Activated CD8-positive, alpha-beta memory T cell treated with anti-CD3 and anti-CD28 coated beads, Interleukin-2, amount 50 U/mL, for 4 hours (primary cell): ENCODE results near the gene TBPL1.
"Not testable (repeated sequence)": the region's sequence is repeated elsewhere in the genome, so short reads cannot be mapped to it uniquely, and the experiment has no call there.

Experiments
- DNase-seq: peaks from one replicate; pipeline ENCODE4 v3.0.0-alpha.2; 2020

The TBPL1 gene

DNA sequence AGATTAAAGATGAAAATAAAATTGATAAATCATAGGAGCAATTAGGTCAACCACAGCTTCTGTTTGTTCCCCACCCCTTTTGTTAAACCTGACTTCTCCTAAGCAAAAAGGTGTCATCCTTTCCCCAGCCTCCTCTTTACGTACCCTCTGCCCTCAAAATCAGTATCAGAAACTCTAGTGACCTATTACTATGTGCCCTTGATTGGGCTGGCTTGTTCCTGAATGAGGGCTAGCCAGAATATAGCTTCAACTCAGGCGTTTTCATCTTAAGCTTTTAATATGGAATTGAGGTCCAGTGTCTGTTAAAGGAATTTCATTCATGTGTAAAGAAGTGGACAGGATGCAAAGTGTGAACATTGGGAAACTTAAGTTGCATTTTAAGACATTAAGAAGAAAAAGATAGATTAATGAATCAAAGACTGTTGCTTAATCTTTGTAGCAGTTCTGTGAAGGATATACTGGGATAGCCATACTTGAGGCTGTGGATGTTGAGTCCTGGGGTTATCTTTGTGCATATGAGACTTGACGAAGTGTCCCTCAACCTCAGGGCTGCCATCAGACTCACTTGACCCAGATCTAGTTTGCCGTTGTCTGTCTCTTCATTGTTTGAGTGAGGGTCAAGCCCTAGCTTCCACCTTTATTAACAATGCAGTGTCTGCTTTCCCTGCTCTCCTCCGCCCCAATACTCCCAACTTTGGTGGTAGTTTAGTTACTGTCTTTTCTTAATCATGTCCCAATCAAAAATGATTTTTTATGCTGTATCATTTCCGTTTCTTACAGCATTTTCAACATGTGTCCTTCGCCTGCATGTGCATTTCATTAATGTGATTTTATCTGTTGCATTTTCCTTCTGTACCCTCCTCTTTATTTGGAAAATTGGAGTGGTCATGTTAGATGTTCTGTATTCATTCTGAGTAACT is 1.9 kb downstream of the TBPL1 start:
- no peak for DNase-seq

DNA sequence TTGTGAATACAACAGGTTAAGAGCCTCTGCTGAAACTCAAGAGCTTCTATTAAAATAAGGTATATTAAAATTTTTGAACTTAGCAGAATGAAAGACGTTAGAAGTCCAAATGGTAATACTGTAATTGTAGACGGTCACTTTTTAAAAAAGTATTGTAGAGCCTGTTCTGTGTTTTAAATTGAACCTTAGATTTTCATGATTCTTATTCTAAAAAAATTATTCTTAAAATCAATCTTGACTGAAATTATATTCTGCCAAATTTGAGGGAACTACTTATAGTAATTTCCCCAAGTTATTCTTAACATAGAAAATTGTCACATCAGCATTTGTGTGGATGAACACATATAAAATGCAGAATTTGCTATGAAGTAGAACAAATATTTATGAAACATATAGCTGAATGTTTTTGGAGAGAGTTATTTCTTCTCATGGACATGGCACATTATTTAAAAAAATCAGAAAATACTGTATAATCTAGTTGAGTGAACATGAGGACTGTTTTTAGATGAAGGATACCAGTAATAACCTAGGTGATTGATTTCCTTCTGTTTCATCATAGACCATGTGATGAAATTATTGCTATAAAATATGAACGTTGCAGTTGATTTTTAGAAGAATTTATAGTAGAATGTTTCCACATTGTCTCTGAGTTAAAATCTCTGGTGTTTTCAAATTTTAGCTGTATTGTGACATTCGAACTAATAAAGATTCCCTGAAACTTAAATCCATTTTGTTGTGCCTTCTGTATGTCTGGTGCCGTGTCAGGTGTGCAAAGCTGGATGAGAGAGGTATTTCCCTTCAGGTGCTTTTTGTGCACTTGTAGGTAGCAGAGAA is 2.8 kb downstream of the TBPL1 start:
- DNase-seq, result no peak

DNA sequence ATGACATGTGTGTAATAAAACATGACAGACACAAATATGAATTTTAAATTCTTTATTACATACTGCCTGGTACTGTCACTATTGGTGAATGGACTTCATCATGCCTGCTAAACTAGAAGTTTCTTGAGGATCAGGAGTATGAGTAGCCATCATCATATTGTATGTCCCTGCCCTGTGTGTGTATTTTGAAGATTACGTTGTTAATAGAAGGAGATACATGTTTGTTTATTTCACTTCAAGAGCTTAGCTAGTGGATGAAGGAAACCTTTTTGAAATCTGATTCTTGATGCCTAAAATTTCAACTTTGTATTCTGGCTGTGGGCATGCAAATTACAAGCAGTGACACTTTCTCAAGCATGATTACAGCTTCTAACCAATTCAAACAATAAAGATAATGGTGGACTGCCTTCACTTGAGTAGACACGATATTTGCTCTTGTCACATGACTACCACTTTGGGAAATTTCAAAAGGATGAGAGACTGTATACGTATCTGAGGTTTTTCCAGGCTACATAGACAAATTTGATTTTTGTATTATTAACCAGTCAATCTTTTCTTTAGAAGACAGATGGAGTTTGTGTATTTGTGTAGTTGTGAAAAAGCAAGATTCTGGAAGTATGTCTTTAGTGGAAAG is 3.5 kb downstream of the TBPL1 start:
- DNase-seq, result no peak

DNA sequence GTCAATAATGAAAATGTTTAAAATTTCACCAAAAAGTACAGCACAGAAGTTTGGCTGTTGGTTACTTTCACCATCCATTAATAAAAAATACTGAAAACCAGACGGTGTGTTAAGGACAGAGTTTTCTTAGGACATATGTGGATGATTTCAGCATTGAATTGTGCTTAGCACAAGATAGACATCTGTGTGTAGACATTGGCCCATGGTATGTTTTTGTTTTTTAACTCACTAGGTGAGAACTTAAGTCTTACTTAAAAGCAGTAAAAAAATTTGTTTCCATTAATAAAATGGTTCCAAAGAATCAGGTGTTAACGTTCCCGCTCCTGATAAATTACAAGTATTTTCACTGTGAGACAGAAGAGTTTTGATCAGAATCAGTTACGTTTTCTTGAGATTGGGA is 4.2 kb downstream of the TBPL1 start:
- no peak for DNase-seq

DNA sequence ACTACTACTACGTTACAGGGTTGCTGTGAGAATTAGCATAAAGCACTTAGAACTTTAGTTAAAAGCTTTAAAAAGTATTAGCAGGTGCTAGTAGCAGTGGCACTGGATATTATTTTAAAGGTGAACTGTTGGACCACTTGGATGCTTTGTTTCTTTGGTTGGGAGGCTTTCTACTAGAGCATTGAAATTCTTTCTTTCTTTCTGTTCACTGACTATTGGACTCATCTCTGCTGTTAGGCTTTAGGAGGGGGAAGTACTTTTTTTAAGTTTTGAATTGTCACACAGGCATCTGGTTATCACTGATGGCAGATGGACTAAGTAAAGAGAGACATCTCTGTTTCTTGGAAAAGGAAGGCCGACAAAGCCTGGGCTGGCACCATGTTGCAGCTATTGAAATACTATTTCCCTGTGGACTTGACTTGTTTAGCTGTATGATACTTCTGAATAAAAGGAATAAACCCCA is 4.8 kb downstream of the TBPL1 start:
- DNase-seq, result no peak

DNA sequence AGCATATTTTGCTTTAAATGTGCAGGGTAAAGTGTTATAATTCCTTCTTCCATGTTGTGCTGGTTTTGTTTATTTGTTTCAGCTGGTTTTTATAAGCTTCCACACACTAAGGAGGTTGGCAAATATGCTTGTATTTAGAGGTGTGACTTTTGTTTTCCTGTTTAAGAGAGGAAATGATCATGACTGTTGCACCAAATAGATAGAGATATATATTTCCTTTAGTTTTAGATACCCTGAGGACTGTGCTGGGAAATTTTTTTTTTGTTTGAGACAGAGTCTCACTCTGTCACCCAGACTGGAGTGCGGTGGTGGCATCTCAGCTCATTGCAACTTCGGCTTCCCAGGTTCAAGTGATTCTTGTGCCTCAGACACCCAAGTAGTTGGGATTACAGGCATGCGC is 5.8 kb downstream of the TBPL1 start:
- DNase-seq, result no peak

DNA sequence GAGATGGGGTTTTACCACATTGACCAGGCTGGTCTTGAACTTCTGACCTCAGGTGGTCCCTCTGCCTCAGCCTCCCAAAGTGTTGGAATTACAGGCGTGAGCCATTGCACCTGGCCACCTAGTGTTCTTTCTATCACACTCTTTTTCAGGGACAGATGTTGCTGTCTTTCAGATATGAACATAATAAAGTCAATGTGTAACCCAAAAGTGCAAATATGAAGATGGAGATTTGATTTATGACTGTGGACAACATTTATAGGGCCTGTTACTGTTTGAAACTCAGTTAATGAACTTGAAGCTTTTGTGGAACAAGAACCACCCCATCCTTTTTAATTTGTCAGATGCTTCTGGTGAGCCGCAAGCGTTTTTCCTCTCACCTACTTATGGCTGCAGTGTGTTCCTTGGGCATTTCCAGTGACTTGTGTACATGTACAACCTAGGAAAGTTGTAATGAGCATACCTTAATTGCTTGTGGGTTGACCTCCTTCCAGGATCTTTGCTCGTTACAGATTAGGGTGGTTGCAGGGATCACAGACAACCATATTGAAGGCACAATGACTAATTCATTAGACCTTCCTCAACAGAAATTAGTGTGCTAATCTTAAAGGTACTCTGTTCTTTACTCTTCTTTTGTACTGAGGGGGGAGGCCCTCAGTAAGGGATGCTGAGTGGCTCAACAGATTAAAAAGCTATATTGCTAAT is 6.8 kb downstream of the TBPL1 start:
- DNase-seq, result no peak

DNA sequence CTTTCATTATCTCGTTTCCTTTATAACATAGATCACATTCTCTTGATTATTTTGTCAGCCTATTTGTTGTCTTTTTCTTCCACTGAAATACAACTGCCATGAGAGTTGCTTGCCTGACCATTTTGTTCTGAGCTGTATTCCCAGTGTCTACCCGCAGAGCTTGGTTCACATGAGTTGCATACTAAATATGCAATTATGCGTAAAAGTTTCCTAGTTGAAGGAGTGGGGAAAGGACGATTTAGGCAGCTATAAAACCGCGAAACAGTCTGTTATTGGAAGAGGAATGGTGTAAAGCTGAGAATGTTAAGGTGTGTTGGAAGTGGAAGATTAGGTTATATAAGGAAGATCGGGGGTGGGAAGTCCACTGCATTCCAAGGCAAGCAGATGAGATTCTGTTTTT is 8.8 kb downstream of the TBPL1 start:
- DNase-seq, result no peak

DNA sequence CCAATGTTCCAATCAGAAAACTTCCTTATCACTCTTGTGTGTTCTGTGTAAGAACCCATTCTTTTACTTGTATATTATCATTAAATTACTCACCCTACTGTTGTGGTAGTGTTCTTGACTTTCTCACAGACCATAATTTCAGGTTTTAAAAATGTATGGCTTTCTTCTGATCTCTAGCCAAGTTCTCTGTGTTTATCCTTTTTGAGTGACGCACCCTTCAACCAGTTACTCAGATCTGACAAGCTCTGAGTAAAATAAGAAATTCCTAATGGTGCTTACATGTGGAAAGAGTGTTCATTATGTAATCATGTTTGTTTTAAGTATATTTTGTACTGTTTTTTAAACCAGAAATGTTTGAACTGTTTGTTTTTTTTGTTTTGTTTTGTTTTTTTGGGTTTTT is 11.0 kb downstream of the TBPL1 start:
- DNase-seq, result no peak

DNA sequence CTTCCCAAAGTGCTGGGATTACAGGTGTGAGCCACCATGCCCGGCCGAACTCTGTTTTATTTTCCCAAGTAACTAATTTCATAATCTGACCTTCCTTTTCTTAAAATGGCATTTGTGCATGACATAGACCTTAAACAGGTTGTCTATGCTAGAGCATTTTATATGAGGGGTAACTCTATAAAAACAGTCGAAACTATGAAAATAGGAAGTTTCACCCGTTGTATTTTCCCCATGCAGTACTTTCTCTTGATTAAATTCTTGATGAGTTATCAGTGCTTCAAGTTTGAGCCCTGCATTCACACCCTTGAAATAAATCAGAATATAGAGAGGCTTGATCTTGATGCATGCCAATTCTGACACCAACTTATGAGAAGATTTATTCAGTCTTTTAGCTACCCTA is 11.7 kb downstream of the TBPL1 start:
- no peak for DNase-seq

DNA sequence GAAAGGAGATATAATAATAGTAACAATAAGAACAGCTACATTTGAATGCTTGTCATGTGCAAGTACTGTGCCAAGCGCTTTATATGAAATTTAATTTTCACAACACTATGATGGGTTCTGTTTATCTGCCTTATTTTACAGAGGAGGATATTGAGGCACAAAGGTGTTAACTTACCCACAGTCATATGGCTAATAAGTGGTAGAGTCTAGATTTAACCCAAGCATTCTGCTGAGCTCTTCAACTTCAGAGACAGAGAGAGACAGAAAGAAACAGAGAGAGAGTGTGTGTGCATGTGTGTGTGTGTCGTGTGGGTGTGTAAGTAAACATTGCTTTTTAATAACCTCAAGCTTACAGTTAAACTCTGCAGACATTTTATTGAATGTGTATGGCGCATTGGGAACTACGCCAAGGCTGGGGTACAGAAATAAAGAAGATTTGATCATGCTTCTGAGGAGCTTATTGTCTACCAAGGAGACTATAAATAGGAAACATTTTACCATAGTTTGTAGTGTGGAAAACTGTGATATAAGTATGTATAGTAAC is 12.9 kb downstream of the TBPL1 start:
- DNase-seq, result no peak

DNA sequence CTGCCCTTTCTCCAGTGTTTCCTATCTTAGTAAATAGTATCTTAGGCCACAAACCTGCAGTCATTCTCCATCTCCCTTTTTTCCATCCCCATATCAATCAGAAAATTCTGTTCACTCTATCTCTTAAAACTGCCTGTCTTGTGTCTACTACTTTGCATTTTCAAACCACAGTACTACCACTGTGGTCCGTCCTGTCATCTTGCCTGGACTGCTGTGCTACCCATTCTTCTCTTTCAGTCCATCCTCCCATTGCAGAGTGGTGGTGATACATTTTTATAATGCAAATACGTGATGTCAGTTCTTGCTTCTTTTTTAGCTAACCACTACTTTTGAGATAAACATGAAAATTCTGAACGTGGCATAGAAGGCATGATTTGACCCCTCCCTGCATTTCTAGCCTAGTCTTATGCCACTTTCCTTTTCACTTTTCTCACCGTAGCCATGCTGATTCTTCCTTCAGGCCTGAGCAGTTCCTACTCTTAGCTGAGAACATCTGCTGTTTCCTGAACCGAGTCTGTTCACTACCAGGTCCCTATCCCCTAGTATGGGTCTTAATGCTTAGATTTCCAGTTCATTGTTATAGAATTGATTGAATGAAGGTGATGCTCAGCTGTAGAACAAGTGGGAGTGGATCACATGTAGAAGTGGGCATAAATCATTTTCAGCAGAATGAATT is 13.8 kb downstream of the TBPL1 start:
- no peak for DNase-seq

DNA sequence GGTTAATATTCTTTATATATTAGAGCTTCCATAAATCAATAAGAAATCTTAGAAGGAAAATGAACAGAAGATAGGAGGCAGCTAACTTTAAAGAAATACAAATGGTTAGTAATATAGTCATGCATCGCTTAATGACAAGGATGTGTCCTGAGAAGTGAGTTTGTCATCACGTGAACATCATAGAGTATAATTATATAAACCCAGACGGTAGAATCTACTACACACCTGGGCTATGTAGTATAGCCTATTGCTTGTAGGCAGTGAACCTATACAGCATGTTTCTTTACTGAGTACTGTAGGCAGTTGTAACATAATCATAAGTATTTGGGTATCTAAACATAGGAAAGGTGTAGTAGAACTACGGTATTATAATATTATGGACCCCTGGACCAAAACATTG is 14.3 kb downstream of the TBPL1 start:
- no peak for DNase-seq

DNA sequence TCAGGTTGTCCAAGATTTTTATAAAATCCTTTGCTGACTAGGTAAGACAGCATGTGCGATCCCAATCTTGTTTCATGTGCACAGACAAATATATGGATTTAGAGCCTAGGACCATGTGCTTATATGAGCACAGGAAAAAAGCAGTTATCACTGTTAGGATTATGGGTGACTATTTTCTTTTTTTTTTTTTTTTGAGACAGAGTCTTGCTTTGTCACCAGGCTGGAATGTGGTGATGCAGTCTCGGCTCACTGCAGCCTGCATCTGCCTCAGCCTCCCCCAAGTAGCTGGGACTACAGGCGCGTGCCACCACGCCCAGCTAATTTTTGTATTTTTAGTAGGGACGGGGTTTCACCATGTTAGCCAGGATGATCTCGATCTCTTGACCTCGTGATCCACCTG is 14.8 kb downstream of the TBPL1 start:
- DNase-seq, result not testable (repeated sequence)

DNA sequence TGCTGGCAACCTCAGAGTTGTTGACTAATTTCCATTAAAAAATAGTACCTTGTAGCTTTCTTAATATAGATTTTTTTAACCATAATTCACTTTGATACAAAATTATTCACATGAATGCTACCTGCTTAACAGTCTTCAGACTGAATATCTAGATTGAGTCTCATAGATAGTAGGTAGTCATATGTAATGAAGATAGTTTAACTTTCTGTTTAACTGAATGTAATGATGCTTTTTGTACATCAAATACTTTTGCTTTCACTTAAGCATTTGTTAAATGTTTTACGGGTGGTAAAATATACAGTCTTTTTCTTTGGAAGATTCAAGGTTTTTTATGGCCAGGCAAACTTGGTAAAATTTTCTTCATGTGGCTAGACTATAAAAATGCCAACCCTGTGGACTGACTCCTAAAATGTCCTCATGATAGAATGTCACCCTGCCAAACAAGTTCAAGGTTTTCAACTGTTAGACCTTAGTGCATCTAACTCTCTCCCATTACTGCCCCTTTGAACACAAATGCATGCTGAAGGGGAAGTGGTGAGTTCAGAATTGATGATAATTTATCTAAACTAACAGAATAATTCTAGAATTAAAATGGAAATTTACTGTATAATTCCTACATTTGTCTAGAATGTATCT is 16.4 kb downstream of the TBPL1 start:
- no peak for DNase-seq

DNA sequence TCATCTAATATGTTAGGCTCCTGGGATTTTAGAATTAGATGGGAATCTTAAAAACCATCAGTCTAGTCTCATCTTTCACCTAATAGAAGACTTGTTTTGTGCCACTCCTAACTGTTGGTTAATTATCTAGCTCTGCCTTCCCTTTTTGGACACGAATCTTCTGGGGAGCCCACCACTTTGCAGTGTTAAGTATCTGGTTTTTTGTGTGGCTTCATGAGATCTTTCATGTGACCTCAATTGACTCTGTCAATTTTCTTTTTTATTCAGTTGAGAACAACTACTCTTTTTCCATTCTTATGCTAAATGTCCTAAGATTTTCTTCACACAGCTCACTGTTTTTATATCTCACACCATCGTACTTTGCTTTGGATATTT is 16.9 kb downstream of the TBPL1 start:
- no peak for DNase-seq

DNA sequence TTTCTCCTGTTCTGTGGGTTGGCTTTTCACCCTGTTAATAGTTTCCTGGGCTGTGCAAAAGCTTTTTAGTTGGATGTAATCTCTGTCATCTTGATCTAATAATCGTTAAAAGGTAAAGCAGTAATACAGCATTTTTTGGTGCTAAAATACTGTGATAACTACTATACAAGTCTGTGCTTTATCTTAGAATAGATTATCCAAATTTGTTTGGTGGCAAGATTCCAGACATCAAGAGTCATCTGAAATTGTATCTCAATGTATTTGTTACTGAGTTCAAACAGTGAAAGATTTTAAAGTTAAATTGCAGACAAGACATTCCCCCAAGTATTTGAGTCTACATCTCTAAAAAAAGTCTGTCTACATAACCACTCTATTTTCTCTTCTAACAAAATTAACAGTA is 18.8 kb downstream of the TBPL1 start:
- no peak for DNase-seq

DNA sequence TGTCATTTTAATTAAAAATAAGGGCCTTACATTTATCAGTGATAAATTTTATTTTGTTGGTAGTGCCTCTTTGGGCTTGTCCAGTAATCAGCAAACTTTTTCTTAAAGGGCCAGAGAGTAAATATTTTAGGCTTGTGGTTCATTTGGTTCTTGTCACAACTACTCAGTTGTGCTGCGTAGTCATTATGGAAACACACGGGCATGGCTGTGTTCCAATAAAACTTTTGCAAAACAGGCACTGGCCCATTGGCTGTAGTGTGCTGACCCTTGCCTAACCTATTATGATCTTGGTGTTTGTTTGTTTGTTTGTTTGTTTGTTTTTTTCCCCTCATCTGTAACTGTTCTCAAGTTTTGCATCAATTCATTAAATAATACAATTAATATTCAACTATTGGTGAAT is 19.4 kb downstream of the TBPL1 start:
- no peak for DNase-seq

DNA sequence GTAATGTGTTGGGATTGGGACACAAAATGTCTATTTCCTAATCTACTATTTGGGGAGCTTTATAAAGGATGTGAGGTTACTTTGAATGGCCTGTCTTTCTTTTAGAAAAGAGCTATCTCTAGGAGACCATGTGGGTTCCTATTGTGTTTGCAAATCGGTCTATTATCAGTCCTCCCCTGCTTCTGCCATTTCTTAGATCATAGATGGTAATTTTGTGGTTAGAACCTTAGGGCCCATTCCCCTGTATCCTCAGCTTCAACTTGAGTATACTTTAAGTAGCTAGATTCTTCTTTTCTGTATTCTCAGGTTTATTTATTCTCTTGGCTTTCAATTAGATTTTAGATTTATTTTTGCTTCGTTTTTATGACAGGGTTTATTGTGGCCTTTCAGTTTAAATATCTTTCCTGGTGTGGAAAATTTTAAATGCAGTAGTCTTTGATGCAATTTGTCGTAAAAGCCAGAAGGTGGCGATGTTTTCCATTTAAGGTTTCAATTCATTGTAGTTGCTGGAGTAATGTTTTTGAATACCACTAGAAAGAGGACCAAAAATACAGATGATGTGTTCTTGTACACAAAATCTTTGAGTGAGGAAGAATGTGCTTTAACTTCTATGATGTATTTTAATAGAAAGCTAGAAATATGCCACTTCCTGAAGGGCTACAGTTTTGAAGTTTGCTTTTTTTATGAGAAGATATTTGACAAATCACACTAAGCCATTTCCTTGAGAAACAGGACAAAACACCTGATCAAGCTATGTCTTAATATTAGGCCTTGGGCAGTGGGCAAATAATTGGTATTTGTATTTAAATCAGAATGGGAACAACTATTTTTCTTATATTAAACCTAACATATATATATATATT is 20.3 kb downstream of the TBPL1 start:
- no peak for DNase-seq
